ENCODE results near the gene TULP4.

Gene TULP4

DNA sequence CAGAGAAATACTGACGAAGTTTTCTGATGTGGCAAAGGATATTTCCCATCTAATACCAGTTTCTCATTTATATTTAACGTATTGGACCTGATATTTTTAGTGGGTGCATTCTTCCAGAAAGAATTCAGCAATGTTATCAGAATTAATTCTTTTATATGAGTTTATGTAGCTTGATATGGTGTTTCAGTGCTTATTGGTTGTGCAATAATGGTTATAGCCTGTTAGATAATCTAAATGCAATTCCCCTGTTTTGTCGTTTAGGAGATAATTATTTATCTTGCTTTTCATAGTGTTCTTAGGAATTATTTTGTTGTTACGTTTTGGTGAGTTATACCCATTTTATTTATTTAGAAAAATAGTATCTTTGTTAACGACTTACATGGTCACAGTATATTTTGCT, 196.2 kb downstream of the TULP4 start:
- in situ Hi-C loops (cut with HindIII; ENCODE audit: low sequenced_read_pairs), result no loop called here
- no peak for DNase-seq (ENCODE audit: low read depth)
- no peak overlapping the region for H3K4me3 ChIP-seq (ENCODE audit: low read depth, low read length)
- TF ChIP-seq, protein P1, sequence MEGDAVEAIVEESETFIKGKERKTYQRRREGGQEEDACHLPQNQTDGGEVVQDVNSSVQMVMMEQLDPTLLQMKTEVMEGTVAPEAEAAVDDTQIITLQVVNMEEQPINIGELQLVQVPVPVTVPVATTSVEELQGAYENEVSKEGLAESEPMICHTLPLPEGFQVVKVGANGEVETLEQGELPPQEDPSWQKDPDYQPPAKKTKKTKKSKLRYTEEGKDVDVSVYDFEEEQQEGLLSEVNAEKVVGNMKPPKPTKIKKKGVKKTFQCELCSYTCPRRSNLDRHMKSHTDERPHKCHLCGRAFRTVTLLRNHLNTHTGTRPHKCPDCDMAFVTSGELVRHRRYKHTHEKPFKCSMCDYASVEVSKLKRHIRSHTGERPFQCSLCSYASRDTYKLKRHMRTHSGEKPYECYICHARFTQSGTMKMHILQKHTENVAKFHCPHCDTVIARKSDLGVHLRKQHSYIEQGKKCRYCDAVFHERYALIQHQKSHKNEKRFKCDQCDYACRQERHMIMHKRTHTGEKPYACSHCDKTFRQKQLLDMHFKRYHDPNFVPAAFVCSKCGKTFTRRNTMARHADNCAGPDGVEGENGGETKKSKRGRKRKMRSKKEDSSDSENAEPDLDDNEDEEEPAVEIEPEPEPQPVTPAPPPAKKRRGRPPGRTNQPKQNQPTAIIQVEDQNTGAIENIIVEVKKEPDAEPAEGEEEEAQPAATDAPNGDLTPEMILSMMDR (IDR thresholded peaks at IDR 0.05; ENCODE audit: low read depth, low read length, missing control alignments), result no peak

DNA sequence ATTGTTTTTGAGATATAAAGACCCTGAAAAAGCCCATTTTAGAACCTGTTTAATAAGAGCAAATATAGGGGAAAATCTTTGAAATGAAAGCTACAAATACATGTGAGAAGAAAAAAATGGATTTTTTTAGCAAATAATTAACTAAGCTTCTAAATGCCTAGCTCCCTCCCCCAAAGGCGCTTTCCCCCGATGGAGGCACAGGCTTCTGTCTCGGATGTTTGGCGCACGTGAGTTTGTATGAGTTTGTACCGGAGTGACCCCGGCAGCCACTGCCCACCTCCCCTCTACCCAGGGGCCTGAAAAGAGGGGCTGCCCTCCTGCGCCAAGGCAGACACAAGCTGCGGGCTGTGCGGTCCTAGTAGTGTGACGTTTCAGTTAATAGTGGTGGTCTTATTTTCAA, 197.2 kb downstream of the TULP4 start:
- no peak overlapping the region for H3K4me3 ChIP-seq (ENCODE audit: low read depth, low read length)
- in situ Hi-C loops (cut with HindIII; ENCODE audit: low sequenced_read_pairs), result no loop called here
- TF ChIP-seq, protein P1 (IDR thresholded peaks at IDR 0.05; ENCODE audit: low read depth, low read length, missing control alignments), result no peak
- no peak for DNase-seq (ENCODE audit: low read depth)

DNA sequence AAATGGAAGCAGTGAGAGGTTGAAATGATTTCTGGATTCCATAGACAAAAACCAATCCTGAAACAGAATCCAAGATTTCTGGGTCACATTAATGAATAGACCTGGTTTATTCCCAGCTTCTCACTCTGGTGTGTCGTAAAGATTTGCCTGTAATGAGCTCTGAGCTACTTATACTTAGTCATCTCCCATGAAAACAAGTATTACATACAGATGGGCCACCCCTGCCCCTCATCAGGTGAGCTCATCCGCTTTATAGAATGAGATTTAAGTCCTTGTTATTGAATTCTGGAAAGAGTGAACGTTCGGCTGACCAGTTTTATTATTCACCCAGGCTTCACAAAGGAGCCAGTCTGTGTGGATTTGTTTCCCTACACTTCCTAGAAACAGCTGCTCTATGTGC, 200.5 kb downstream of the TULP4 start:
- TF ChIP-seq, protein P1 (IDR thresholded peaks at IDR 0.05; ENCODE audit: low read depth, low read length, missing control alignments), result no peak
- in situ Hi-C loops (cut with HindIII; ENCODE audit: low sequenced_read_pairs), result no loop called here
- H3K4me3 ChIP-seq (ENCODE audit: low read depth, low read length), result no peak overlapping the region
- no peak for DNase-seq (ENCODE audit: low read depth)

DNA sequence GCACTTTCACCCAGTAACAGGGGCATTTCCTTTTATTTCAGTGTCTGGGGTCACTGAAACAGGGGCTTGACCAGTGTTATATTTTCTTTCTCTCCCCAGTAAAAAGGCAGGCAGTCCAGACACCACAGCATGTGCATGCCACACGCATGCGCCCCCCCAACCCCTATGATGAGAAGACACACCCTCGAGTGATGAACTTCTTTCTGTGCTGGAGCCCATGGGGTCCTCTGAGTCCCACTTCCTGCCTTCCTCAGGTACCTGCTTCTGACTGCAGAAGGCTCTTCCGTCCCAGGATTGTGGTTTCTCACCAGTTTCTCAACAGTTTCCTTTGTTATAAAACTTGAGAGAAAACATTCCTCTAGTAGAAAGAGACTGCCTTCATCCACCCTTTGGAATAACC, 201.9 kb downstream of the TULP4 start:
- no peak overlapping the region for H3K4me3 ChIP-seq (ENCODE audit: low read depth, low read length)
- TF ChIP-seq, protein P1 (IDR thresholded peaks at IDR 0.05; ENCODE audit: low read depth, low read length, missing control alignments), result no peak
- DNase-seq (ENCODE audit: low read depth), result no peak
- in situ Hi-C loops (cut with HindIII; ENCODE audit: low sequenced_read_pairs), result no loop called here

DNA sequence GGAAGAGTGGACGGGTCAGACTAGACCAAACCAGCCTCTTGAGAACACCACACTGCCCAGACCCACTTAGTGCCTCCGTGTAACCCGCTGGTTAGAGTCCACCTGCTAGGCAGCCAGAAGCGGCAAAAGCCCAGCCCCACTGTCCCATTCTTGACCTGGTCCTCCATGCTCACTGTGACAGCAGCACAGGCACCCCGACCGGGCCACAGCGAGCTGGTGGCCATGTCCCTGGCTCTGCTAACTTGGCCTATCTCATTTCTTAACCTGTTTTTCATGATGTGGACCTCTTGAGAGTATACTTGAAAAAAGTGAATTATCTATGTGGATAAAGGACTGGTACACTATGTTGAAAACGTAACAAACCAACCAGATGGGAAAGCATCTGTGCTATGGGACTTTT, 202.7 kb downstream of the TULP4 start:
- DNase-seq (ENCODE audit: low read depth), result no peak
- in situ Hi-C loops (cut with HindIII; ENCODE audit: low sequenced_read_pairs), result no loop called here
- TF ChIP-seq, protein P1 (IDR thresholded peaks at IDR 0.05; ENCODE audit: low read depth, low read length, missing control alignments), result no peak
- H3K4me3 ChIP-seq (ENCODE audit: low read depth, low read length), result no peak overlapping the region

DNA sequence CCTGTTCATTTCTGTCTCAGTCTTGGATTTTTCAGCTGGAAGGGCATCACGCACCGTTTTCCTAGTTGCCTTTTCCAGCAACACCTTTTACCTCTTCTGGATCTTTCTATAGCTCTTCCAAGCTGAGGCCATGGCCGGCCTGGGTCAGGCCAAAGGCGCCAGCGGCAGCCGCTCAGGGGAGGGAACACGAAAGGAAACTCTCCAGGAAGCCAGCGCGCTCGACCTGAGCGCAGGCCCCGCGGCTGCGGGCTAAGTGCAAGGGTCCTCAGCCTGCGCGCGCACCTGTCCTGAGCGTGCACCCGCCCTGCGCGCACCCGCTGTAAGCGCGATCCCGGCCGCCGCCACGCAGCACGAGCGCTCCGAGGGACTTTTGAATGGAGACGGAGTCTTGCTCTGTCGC, 203.8 kb downstream of the TULP4 start:
- TF ChIP-seq, protein P1 (IDR thresholded peaks at IDR 0.05; ENCODE audit: low read depth, low read length, missing control alignments), result no peak
- no peak overlapping the region for H3K4me3 ChIP-seq (ENCODE audit: low read depth, low read length)
- DNase-seq (ENCODE audit: low read depth), result no peak
- in situ Hi-C loops (cut with HindIII; ENCODE audit: low sequenced_read_pairs), result no loop called here

DNA sequence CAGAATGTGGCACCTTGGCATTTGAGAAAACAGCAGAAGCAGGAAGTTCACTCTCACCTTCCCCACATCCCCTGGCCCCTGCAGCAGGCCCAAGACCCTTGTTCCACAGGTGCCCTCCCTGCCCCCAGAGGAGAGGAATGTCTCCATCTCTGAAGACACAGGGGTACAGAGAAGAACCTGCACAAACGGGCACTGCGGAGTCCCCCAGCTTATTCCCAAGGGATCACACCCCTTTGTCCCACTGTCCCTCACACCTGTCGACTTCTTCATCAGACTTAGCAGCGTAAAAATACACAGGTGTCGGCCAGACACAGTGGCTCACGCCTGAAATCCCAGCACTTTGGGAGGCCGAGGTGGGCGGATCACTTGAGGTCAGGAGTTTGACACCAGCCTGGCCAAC, 204.8 kb downstream of the TULP4 start:
- TF ChIP-seq, protein P1 (IDR thresholded peaks at IDR 0.05; ENCODE audit: low read depth, low read length, missing control alignments), result no peak
- DNase-seq (ENCODE audit: low read depth), result no peak
- in situ Hi-C loops (cut with HindIII; ENCODE audit: low sequenced_read_pairs), result no loop called here
- H3K4me3 ChIP-seq (ENCODE audit: low read depth, low read length), result no peak overlapping the region

All from astrocyte of the cerebellum (primary cell).